ENCODE results near the gene CDH12. TPM values are rescaled to one million over a fixed set of nuclear protein-coding genes. Genes with fewer than 3 reads are reported as not detected.
"Not testable (repeated sequence)": the region's sequence is repeated elsewhere in the genome, so short reads cannot be mapped to it uniquely, and the experiment has no call there.

CDH12 gene
- total and polyA plus RNA-seq, 10 of the 15 experiments (the other 5 are each of a cell fraction or from before 2014, with no cell fraction given), result 0.03 to 0.16 TPM; not detected in 8

- no peak for TF ChIP-seq NR2C2 (IDR thresholded peaks at IDR 0.05; ENCODE audit: borderline replicate concordance, control insufficient read depth, insufficient read length, low read depth)
- no peak for TF ChIP-seq SMAD5 (IDR thresholded peaks at IDR 0.05; ENCODE audit: low read depth)
- no peak for TF ChIP-seq HDAC6 (IDR thresholded peaks at IDR 0.05; ENCODE audit: unreplicated experiment)
- TF ChIP-seq MXI1 (IDR thresholded peaks at IDR 0.05; ENCODE audit: low read depth, low read length), result no peak
- no peak for TF ChIP-seq MAX (IDR thresholded peaks at IDR 0.05; ENCODE audit: low read depth, low read length)
Observed at GRCh38 chr5:22023784-22024183, 829.4 kb downstream of the CDH12 start (continued).

GRCh38 chr5:22012893-22013292 lies 840.3 kb downstream of the CDH12 start:
- RAD21 ChIA-PET (ENCODE audit: unreplicated experiment); BruUV-seq (replicated peaks); H3K36me3 ChIP-seq (ENCODE audit: control insufficient read depth in 2 of 2, insufficient read depth in 2 of 2, low read length in 1 of 2); H3K9me3 ChIP-seq (replicated peaks; ENCODE audit: control insufficient read depth, insufficient read depth, low read length); in situ Hi-C loops (cut with MboI); H3K4me1 ChIP-seq (ENCODE audit: control insufficient read depth, insufficient read depth, low read length); H4K20me1 ChIP-seq (ENCODE audit: control insufficient read depth, insufficient read depth); H3K4me3 ChIP-seq; DNase-seq (ENCODE audit: low read depth, low spot score); ATAC-seq; H3K4me2 ChIP-seq (ENCODE audit: control insufficient read depth, insufficient read depth); H3K79me2 ChIP-seq (ENCODE audit: control insufficient read depth, insufficient read depth, low read length); CTCF ChIA-PET; FAIRE-seq; H3K27me3 ChIP-seq (replicated peaks in 1 of 2; ENCODE audit: control insufficient read depth in 2 of 2, insufficient read depth in 2 of 2, low read length in 1 of 2); intact Hi-C loops (cut with micrococcal nuclease; ENCODE audit: unreplicated experiment); H3K27ac ChIP-seq (ENCODE audit: control insufficient read depth, insufficient read depth); H3K9ac ChIP-seq (ENCODE audit: control insufficient read depth, insufficient read depth, low read length); POLR2A ChIA-PET; SMC1A ChIA-PET (ENCODE audit: uncharacterized antibody, unreplicated experiment); H2AFZ ChIP-seq (ENCODE audit: control insufficient read depth, low read depth, low read length): not testable (repeated sequence)
- 34% methylated on average over 3 of the region's 3 CpGs for WGBS (ENCODE audit: insufficient coverage, insufficient replicate concordance, low lambda C conversion rate, missing lambda C conversion rate)

- H3K4me1 ChIP-seq (ENCODE audit: control insufficient read depth, insufficient read depth, low read length); DNase-seq (ENCODE audit: low read depth, low spot score); H3K79me2 ChIP-seq (ENCODE audit: control insufficient read depth, insufficient read depth, low read length); H3K4me3 ChIP-seq; H3K4me2 ChIP-seq (ENCODE audit: control insufficient read depth, insufficient read depth); in situ Hi-C loops (cut with MboI); H3K9me3 ChIP-seq (replicated peaks; ENCODE audit: control insufficient read depth, insufficient read depth, low read length); H4K20me1 ChIP-seq (ENCODE audit: control insufficient read depth, insufficient read depth); H3K36me3 ChIP-seq (ENCODE audit: control insufficient read depth in 2 of 2, insufficient read depth in 2 of 2, low read length in 1 of 2); H3K27ac ChIP-seq (ENCODE audit: control insufficient read depth, insufficient read depth); FAIRE-seq; RAD21 ChIA-PET (ENCODE audit: unreplicated experiment); H3K27me3 ChIP-seq (replicated peaks in 1 of 2; ENCODE audit: control insufficient read depth in 2 of 2, insufficient read depth in 2 of 2, low read length in 1 of 2); H2AFZ ChIP-seq (ENCODE audit: control insufficient read depth, low read depth, low read length); SMC1A ChIA-PET (ENCODE audit: uncharacterized antibody, unreplicated experiment); H3K9ac ChIP-seq (ENCODE audit: control insufficient read depth, insufficient read depth, low read length); CTCF ChIA-PET; ATAC-seq; intact Hi-C loops (cut with micrococcal nuclease; ENCODE audit: unreplicated experiment); BruUV-seq (replicated peaks); POLR2A ChIA-PET: not testable (repeated sequence)
- WGBS (ENCODE audit: insufficient coverage, insufficient replicate concordance, low lambda C conversion rate, missing lambda C conversion rate), result 55% methylated on average over 3 of the region's 4 CpGs
Observed at GRCh38 chr5:22010808-22011207, 842.3 kb downstream of the CDH12 start.

GRCh38 chr5:22001097-22001496 lies 852.0 kb downstream of the CDH12 start:
- FAIRE-seq; RAD21 ChIA-PET (ENCODE audit: unreplicated experiment); H3K27me3 ChIP-seq (replicated peaks in 1 of 2; ENCODE audit: control insufficient read depth in 2 of 2, insufficient read depth in 2 of 2, low read length in 1 of 2); SMC1A ChIA-PET (ENCODE audit: uncharacterized antibody, unreplicated experiment); intact Hi-C loops (cut with micrococcal nuclease; ENCODE audit: unreplicated experiment); POLR2A ChIA-PET; H4K20me1 ChIP-seq (ENCODE audit: control insufficient read depth, insufficient read depth); H3K79me2 ChIP-seq (ENCODE audit: control insufficient read depth, insufficient read depth, low read length); DNase-seq (ENCODE audit: low read depth, low spot score); ATAC-seq; H3K4me3 ChIP-seq; H3K9ac ChIP-seq (ENCODE audit: control insufficient read depth, insufficient read depth, low read length); CTCF ChIA-PET; H3K9me3 ChIP-seq (replicated peaks; ENCODE audit: control insufficient read depth, insufficient read depth, low read length); H3K4me1 ChIP-seq (ENCODE audit: control insufficient read depth, insufficient read depth, low read length); H3K36me3 ChIP-seq (ENCODE audit: control insufficient read depth in 2 of 2, insufficient read depth in 2 of 2, low read length in 1 of 2); H3K27ac ChIP-seq (ENCODE audit: control insufficient read depth, insufficient read depth); in situ Hi-C loops (cut with MboI); BruUV-seq (replicated peaks); H2AFZ ChIP-seq (ENCODE audit: control insufficient read depth, low read depth, low read length); H3K4me2 ChIP-seq (ENCODE audit: control insufficient read depth, insufficient read depth): not testable (repeated sequence)
- 85% methylated on average over 2 of the region's 2 CpGs for WGBS (ENCODE audit: insufficient coverage, insufficient replicate concordance, low lambda C conversion rate, missing lambda C conversion rate)

Measured in GM12878 (cell line).